Fibroblast of villous mesenchyme (primary cell): Measurements from ENCODE around the gene SPP2. TPM values are rescaled to one million over a fixed set of nuclear protein-coding genes. Genes with fewer than 3 reads are reported as not detected.

Experiments used
- DNase-seq: peaks from one replicate; pipeline ENCODE4 v3.0.0-alpha.2; 2010; ENCODE audit warnings: low read depth
- H3K4me3 ChIP-seq: 2 replicates; pipeline ENCODE4 v1.5.1; 2011; ENCODE audit warnings: low read depth, mild to moderate bottlenecking, low read length
- total RNA-seq: library from RNA; depleted of rRNA; stranded (reverse); fragments of >200 nt; gene quantifications from 2 replicates; pipeline ENCODE4 v1.2.3, GENCODE V29; 2012
- TF ChIP-seq, protein P1 (sequence below): IDR thresholded peaks from 2 replicates; pipeline ENCODE4 v1.5.1; 2012; ENCODE audit warnings: low read depth, mild to moderate bottlenecking, low read length; ENCODE audit not compliant: insufficient read depth

The SPP2 gene
- total RNA-seq, 1 donor, result not detected

DNA sequence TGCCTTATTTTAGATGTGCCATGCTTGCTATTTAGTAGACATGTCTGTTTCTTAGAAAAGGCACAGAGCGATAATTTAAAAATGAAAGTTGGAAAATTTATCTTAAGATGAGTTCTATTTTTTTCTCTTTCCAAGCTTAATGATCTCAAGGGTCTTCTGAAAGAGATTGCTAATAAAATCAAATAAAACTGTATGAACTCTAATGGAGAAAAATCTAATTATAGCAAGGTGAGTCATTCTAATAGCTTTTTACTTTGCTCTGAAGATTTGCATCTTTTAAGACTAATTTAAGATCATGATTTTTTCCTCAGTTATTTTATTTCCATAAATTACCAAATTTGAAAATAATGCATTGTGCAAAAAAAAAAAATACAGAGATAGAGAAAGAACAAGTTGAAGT, 36.1 kb upstream of the SPP2 start:
- H3K4me3 ChIP-seq, result no peak overlapping the region
- TF ChIP-seq, protein P1, sequence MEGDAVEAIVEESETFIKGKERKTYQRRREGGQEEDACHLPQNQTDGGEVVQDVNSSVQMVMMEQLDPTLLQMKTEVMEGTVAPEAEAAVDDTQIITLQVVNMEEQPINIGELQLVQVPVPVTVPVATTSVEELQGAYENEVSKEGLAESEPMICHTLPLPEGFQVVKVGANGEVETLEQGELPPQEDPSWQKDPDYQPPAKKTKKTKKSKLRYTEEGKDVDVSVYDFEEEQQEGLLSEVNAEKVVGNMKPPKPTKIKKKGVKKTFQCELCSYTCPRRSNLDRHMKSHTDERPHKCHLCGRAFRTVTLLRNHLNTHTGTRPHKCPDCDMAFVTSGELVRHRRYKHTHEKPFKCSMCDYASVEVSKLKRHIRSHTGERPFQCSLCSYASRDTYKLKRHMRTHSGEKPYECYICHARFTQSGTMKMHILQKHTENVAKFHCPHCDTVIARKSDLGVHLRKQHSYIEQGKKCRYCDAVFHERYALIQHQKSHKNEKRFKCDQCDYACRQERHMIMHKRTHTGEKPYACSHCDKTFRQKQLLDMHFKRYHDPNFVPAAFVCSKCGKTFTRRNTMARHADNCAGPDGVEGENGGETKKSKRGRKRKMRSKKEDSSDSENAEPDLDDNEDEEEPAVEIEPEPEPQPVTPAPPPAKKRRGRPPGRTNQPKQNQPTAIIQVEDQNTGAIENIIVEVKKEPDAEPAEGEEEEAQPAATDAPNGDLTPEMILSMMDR, result no peak
- no peak for DNase-seq

DNA sequence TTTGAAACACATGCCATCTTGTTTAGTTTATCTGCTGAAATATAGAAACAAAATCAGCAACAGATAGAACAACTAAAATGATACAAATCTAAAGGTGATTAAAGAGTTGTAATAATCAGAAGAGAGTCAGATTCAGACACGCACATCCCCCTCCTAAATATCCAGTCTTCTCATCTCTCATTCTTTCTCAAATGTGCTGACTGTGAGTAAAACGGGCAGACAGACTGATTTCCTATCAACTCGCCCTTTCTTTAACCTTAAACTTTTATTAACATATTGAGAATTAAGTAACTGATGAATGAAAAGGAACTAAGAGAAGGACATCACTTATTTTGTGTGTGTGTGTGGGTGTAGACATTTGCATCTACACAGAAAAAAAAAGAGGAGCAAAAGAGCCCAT, 34.6 kb upstream of the SPP2 start:
- TF ChIP-seq, protein P1, result no peak
- no peak for DNase-seq
- no peak overlapping the region for H3K4me3 ChIP-seq

- TF ChIP-seq, protein P1, result no peak
- no peak for DNase-seq
- no peak overlapping the region for H3K4me3 ChIP-seq
Measured at GRCh38 chr2:234019896-234020295, 30.6 kb upstream of the SPP2 start.

- TF ChIP-seq, protein P1, result no peak
- H3K4me3 ChIP-seq, result no peak overlapping the region
- DNase-seq, result no peak
Measured at GRCh38 chr2:234020332-234020731, 30.2 kb upstream of the SPP2 start.

GRCh38 chr2:234022424-234022823, 28.1 kb upstream of the SPP2 start:
- TF ChIP-seq, protein P1, result no peak
- H3K4me3 ChIP-seq, result no peak overlapping the region
- DNase-seq, result no peak

GRCh38 chr2:234024304-234024703, 26.2 kb upstream of the SPP2 start:
- H3K4me3 ChIP-seq, result no peak overlapping the region
- DNase-seq, result no peak
- TF ChIP-seq, protein P1, result no peak

DNA sequence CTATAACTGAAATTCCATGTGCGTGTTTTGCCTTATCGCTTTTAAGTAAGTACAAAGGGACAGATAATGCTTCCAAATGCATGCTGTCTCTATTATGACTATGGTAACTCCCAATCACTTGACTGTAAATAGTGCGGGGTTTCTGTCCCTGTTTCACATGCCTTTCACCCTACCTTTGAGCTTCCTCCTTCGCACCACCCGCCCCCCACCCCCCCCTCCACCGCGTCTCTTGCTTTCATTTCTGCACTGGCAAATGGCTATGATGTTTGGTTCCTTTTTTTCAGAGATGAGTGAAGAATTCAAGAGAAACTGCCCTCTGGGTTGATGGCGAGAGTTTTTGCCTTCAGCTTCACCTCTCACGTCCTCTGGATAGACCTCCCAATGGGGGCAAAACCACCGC, 25.0 kb upstream of the SPP2 start:
- DNase-seq, result no peak
- TF ChIP-seq, protein P1, result no peak
- peak overlapping the region; percentile 33 for H3K4me3 ChIP-seq
